HepG2 (cell line): ENCODE measurements around the gene AP4E1. TPM values are rescaled to one million over a fixed set of nuclear protein-coding genes. Genes with fewer than 3 reads are reported as not detected.

ENCODE experiments used
- ATAC-seq: fragments of 200-7000 bp; cut with Tn5 transposase; 3 replicates; pipeline ENCODE4 v1.9.1; 2020; ENCODE audit warnings: mild to moderate bottlenecking, moderate library complexity
- BruUV-seq: library from RNA; stranded (reverse); fragments of 400-500 nt; replicated peaks from 2 replicates; lab custom pipeline; 2021; lab: Mats Ljungman, UMichigan
- CTCF ChIA-PET: fragments of 300-600 bp; formaldehyde crosslinking; extraction: SDS; loops from one replicate; lab custom pipeline; 2021; ENCODE audit warnings: low total read pairs, inconsistent platforms, low intra/inter-chr PET ratio; lab: Yijun Ruan, JAX
- POLR2A ChIA-PET: fragments of 350-600 bp; sonication (Branson Sonifier 250); formaldehyde crosslinking; loops from one replicate; lab custom pipeline; 2020; ENCODE audit warnings: antibody characterized with exemption, inconsistent platforms; lab: Yijun Ruan, JAX
- DNase-seq: peaks from one replicate; pipeline ENCODE4 v3.0.0-alpha.2; 2015; ENCODE audit warnings: low spot score
- FAIRE-seq: peaks from 3 replicates; lab custom pipeline; 2011; peaks lifted over from hg19 to GRCh38; lab: Jason Lieb, UNC
- H2AFZ ChIP-seq: one replicate; pipeline ENCODE4 v1.6.1; 2011; ENCODE audit warnings: low read length, inconsistent platforms
- H3K27ac ChIP-seq: fragments of 300-600 bp; 3 replicates; pipeline ENCODE4 v1.8.0; 2011; ENCODE audit warnings: mixed run types, mild to moderate bottlenecking, mixed read lengths, low read length, inconsistent platforms; ENCODE audit not compliant: insufficient read depth; ENCODE audit errors: extremely low read length
- H3K27me3 ChIP-seq, 2 experiments: fragments of 200-600 bp in 1 of 2; 2 replicates in 1 of 2; 3 replicates in 1 of 2; pipeline versions ENCODE4 v1.6.0 to v1.8.0; 2011; ENCODE audit warnings: low read length in 2 of 2, mild to moderate bottlenecking in 2 of 2, moderate library complexity in 2 of 2, inconsistent platforms in 1 of 2; ENCODE audit not compliant: insufficient read depth in 2 of 2, control insufficient read depth in 1 of 2
- H3K36me3 ChIP-seq, 2 experiments: fragments of 200-600 bp in 1 of 2; replicated peaks in 1 of 2; 2 replicates in 1 of 2; 3 replicates in 1 of 2; pipeline versions ENCODE4 v1.5.1 to v1.8.0; 2011; ENCODE audit warnings: low read length in 2 of 2, inconsistent platforms in 1 of 2; ENCODE audit not compliant: insufficient read depth in 2 of 2, control insufficient read depth in 1 of 2
- H3K4me1 ChIP-seq: 2 replicates; pipeline ENCODE4 v1.5.1; 2012; ENCODE audit warnings: low read length, inconsistent platforms; ENCODE audit not compliant: insufficient read depth
- H3K4me2 ChIP-seq: 2 replicates; pipeline ENCODE4 v1.6.0; 2011; ENCODE audit warnings: low read depth, low read length, inconsistent platforms
- H3K4me3 ChIP-seq, 3 experiments: fragments of 200-600 bp in 1 of 3; sonication (generic), shearing (Covaris generic) in 1 of 3; replicated peaks in 1 of 3; 2 replicates each; pipeline ENCODE4 v1.5.1; 2011 to 2016; ENCODE audit warnings: low read length in 3 of 3, inconsistent platforms in 2 of 3, low read depth in 2 of 3, mild to moderate bottlenecking in 2 of 3, control low read depth in 1 of 3, mixed read lengths in 1 of 3; ENCODE audit not compliant: insufficient read depth in 1 of 3
- H3K79me2 ChIP-seq: one replicate; pipeline ENCODE4 v1.6.1; 2011; ENCODE audit warnings: low read length, inconsistent platforms; ENCODE audit not compliant: insufficient read depth
- H3K9ac ChIP-seq: 2 replicates; pipeline ENCODE4 v1.6.0; 2011; ENCODE audit warnings: mild to moderate bottlenecking, low read depth, low read length, inconsistent platforms; ENCODE audit not compliant: insufficient read depth
- H3K9me3 ChIP-seq: 2 replicates; pipeline ENCODE4 v1.5.1; 2012; ENCODE audit warnings: mild to moderate bottlenecking, low read length
- H4K20me1 ChIP-seq: 2 replicates; pipeline ENCODE4 v1.6.0; 2011; ENCODE audit warnings: inconsistent platforms, mild to moderate bottlenecking, low read length, moderate library complexity; ENCODE audit not compliant: insufficient read depth
- CCDC6 ChIP-seq: sonication (generic); formaldehyde crosslinking; IDR thresholded peaks from 2 replicates; pipeline ENCODE4 v1.8.1; 2022; ENCODE audit warnings: mild to moderate bottlenecking, missing genetic modification reagents, moderate library complexity
- CSRNP2 ChIP-seq: sonication (generic); formaldehyde crosslinking; conservative IDR thresholded peaks from 2 replicates; pipeline ENCODE4 v1.8.0; 2022; ENCODE audit warnings: low read depth, missing genetic modification reagents
- GABPA ChIP-seq, 2 experiments: IDR thresholded peaks; 2 replicates each; pipeline ENCODE4 v1.6.1; 2011 to 2016; ENCODE audit warnings: low read depth in 2 of 2, low read length in 1 of 2, missing biosample characterization in 1 of 2, missing genetic modification characterization in 1 of 2
- HOXD1 ChIP-seq: sonication (generic); formaldehyde crosslinking; IDR thresholded peaks from 2 replicates; pipeline ENCODE4 v1.5.0; 2020; ENCODE audit warnings: missing genetic modification reagents
- IKZF5 ChIP-seq: IDR thresholded peaks from 2 replicates; pipeline ENCODE4 v1.6.1; 2018; ENCODE audit warnings: missing genetic modification reagents, mild to moderate bottlenecking, missing compliant biosample characterization
- MNT ChIP-seq: fragments of 450-650 bp; IDR thresholded peaks from 2 replicates; pipeline ENCODE4 v1.6.1; 2016
- MTF2 ChIP-seq: sonication (generic); formaldehyde crosslinking; IDR thresholded peaks from 2 replicates; pipeline ENCODE4 v1.5.0; 2020; ENCODE audit warnings: missing genetic modification reagents, borderline replicate concordance
- NCOA2 ChIP-seq: sonication (generic); formaldehyde crosslinking; IDR thresholded peaks from 2 replicates; pipeline ENCODE4 v1.8.0; 2022; ENCODE audit warnings: inconsistent platforms
- PLRG1 ChIP-seq: fragments of 450-650 bp; conservative IDR thresholded peaks from 2 replicates; pipeline ENCODE4 v1.6.1; 2016
- PREB ChIP-seq: sonication (generic); formaldehyde crosslinking; IDR thresholded peaks from 2 replicates; pipeline ENCODE4 v1.4.0; 2020; ENCODE audit warnings: missing genetic modification reagents
- RBM22 ChIP-seq: fragments of 200-400 bp; formaldehyde crosslinking; optimal IDR thresholded peaks from 2 replicates; pipeline ENCODE3; 2017; ENCODE audit warnings: mild to moderate bottlenecking, low read length, moderate library complexity
- TEAD2 ChIP-seq: sonication (generic); formaldehyde crosslinking; IDR thresholded peaks from 2 replicates; pipeline ENCODE4 v1.9.0; 2021; ENCODE audit warnings: missing genetic modification reagents
- ZFP91 ChIP-seq: sonication (generic); formaldehyde crosslinking; IDR thresholded peaks from 2 replicates; pipeline ENCODE4 v1.9.0; 2022; ENCODE audit warnings: missing genetic modification reagents, mild to moderate bottlenecking, borderline replicate concordance
- ZNF230 ChIP-seq: sonication (generic); formaldehyde crosslinking; IDR thresholded peaks from 2 replicates; pipeline ENCODE4 v1.4.0; 2020; ENCODE audit warnings: mild to moderate bottlenecking, missing genetic modification reagents
- ZNF33A ChIP-seq: sonication (generic); formaldehyde crosslinking; IDR thresholded peaks from 2 replicates; pipeline ENCODE4 v1.5.1; 2020; ENCODE audit warnings: missing genetic modification reagents, mild to moderate bottlenecking, moderate library complexity, borderline replicate concordance
- ZNF432 ChIP-seq: sonication (generic); formaldehyde crosslinking; IDR thresholded peaks from 2 replicates; pipeline ENCODE4 v1.5.0; 2020; ENCODE audit warnings: missing genetic modification reagents, mild to moderate bottlenecking, borderline replicate concordance
- ZNF44 ChIP-seq: sonication (generic); formaldehyde crosslinking; IDR thresholded peaks from 2 replicates; pipeline ENCODE4 v1.5.1; 2020; ENCODE audit warnings: mild to moderate bottlenecking, missing genetic modification reagents
- ZNF562 ChIP-seq: sonication (generic); formaldehyde crosslinking; IDR thresholded peaks from 2 replicates; pipeline ENCODE4 v1.8.0; 2022; ENCODE audit warnings: missing genetic modification reagents, borderline replicate concordance
- WGBS: methylation state at CpG from one replicate; pipeline ENCODE4 v1.1.6; 2017; ENCODE audit warnings: low lambda C conversion rate; 5-methylcytosine and 5-hydroxymethylcytosine counted together
- in situ Hi-C: cut with HindIII; loops from 2 replicates; pipeline ENCODE4 v1.10.0; 2017; ENCODE audit warnings: low pct_unique_long_range_greater_than_20kb; ENCODE audit not compliant: extremely low pct_ligation_motif_present
- intact Hi-C: fragments of 100-400 bp; cut with micrococcal nuclease; formaldehyde crosslinking; loops from one replicate; pipeline ENCODE4 v1.10.0; 2022; ENCODE audit not compliant: unreplicated experiment
- polyA plus RNA-seq, 8 experiments: library from polyadenylated mRNA; depleted of rRNA in 3 of 8; stranded (reverse) in 7 of 8; unstranded in 1 of 8; fragments of >200 nt; fragmentation: Illumina TruSeq in 4 of 8; extraction: Trizol in 4 of 8; gene quantifications; 2 replicates each; pipeline versions ENCODE4 v1.2.1 to v1.2.3, GENCODE V29; 2011 to 2016; ENCODE audit warnings: low read depth in 4 of 8, missing spikeins in 1 of 8, mixed read lengths in 1 of 8; ENCODE audit not compliant: insufficient read depth in 1 of 8
- total RNA-seq, 5 experiments: library from RNA; depleted of rRNA; stranded (reverse); fragments of >200 nt; fragmentation: Illumina TruSeq; extraction: Trizol; gene quantifications; 2 replicates each; pipeline ENCODE4 v1.2.3, GENCODE V29; 2016; ENCODE audit warnings: low read depth in 1 of 5

Gene AP4E1
- total and polyA plus RNA-seq, 2 of the 13 experiments (the other 11 are each of a cell fraction or from before 2014, with no cell fraction given), result 2.2 to 7.8 TPM

- Histone ChIP-seq H3K36me3 (peaks cover 4 to 33% of the 10 kb centered on the region in 2 experiments; a peak in 3 of 5 replicates), H2AFZ (no peak overlapping the region), H3K4me1 (no peaks in the 10 kb centered on the region), H3K79me2 (no peaks in the 10 kb centered on the region), H3K27ac (no peak overlapping the region), H3K9ac (no peak overlapping the region), H3K4me3 (no peak overlapping the region), H4K20me1 (no peaks in the 10 kb centered on the region), H3K9me3 (peaks cover 7% of the 10 kb centered on the region; the same call in 1 of the 2 replicates), H3K4me2 (no peak overlapping the region), H3K27me3 (no peaks in the 10 kb centered on the region)
- TF ChIP-seq RBM22 (no peak), HOXD1 (CRISPR knock-in tag) (no peak), MTF2 (no peak), ZFP91 (CRISPR knock-in tag) (no peak), ZNF33A (CRISPR knock-in tag) (no peak), NCOA2 (no peak), ZNF230 (CRISPR knock-in tag) (no peak), TEAD2 (no peak), PLRG1 (no peak), IKZF5 (CRISPR knock-in tag) (no peak), MNT (no peak), ZNF44 (no peak), GABPA (IDR thresholded peaks at IDR 0.05; ENCODE audit: low read depth, low read length) (no peak), GABPA (CRISPR knock-in tag; IDR thresholded peaks at IDR 0.05; ENCODE audit: low read depth) (no peak), PREB (CRISPR knock-in tag) (no peak), CSRNP2 (CRISPR knock-in tag) (no peak), ZNF432 (no peak), CCDC6 (CRISPR knock-in tag) (no peak), ZNF562 (CRISPR knock-in tag) (no peak)
- ChIA-PET POLR2A (no interaction called here), CTCF (no interaction called here)
- FAIRE-seq (no peak), DNase-seq (no peak), ATAC-seq (no peak)
- in situ Hi-C loops, result no loop called here
- BruUV-seq, result no TSS peak
- intact Hi-C loops, result no loop called here
- 96% methylated on average over 2 of the region's 2 CpGs for WGBS
Measured at GRCh38 chr15:50970524-50970923, 62.0 kb downstream of the AP4E1 start.
